H1 (cell line): ENCODE measurements around the gene RNF144A. TPM values are rescaled to one million over a fixed set of nuclear protein-coding genes. Genes with fewer than 3 reads are reported as not detected.

Source experiments
- ASH2L ChIP-seq: fragments of 200-600, 300-600 bp; sonication (generic); IDR thresholded peaks from one replicate; pipeline ENCODE4 v1.7.1; 2017; ENCODE audit warnings: low read length
- USF2 ChIP-seq: IDR thresholded peaks from 2 replicates; pipeline ENCODE4 v1.6.1; 2011; ENCODE audit warnings: low read length, improper control_type of control experiment
- polyA plus RNA-seq, 7 experiments: library from polyadenylated mRNA; depleted of rRNA in 3 of 7; stranded (reverse) in 5 of 7; unstranded in 2 of 7; fragments of >200 nt in 5 of 7; fragments of 200-250 nt in 2 of 7; gene quantifications; 1 replicate in 5 of 7; 2 replicates in 1 of 7; 4 replicates in 1 of 7; pipeline versions ENCODE4 v1.2.1 to v1.2.3, GENCODE V29; 2011 to 2013; ENCODE audit warnings: missing spikeins in 2 of 7, mixed read lengths in 2 of 7
- total RNA-seq: library from RNA; stranded (reverse); fragmentation: NEBNext Ultra II Directional; extraction: Animal tissue kit (Norgen Biotek cat#: 25700); gene quantifications from 2 replicates; pipeline ENCODE4 v1.2.1, GENCODE V29; 2021

The RNF144A gene
- total and polyA plus RNA-seq, 2 of the 8 experiments (the other 6 are each of a cell fraction or from before 2014, with no cell fraction given) = 14.0 to 15.0 TPM

- TF ChIP-seq USF2 (no peak), ASH2L (no peak)
Observed at GRCh38 chr2:6960659-6961058, 43.4 kb downstream of the RNF144A start (continued).
